Bronchial epithelial cell (primary cell): ENCODE data around the gene MRPS30. TPM values are rescaled to one million over a fixed set of nuclear protein-coding genes. Genes with fewer than 3 reads are reported as not detected.
A peak's percentile ranks its signal among the peaks of the same experiment; 100 is the strongest.

Experiments
- DNase-seq: peaks from one replicate; pipeline ENCODE4 v3.0.0-alpha.2; 2010; ENCODE audit warnings: low read depth
- FAIRE-seq: peaks from 2 replicates; lab custom pipeline; 2011; peaks lifted over from hg19 to GRCh38; lab: Jason Lieb, UNC
- H3K27me3 ChIP-seq: 2 replicates; pipeline ENCODE4 v1.5.1; 2011; ENCODE audit warnings: low read length; ENCODE audit not compliant: control insufficient read depth, insufficient read depth
- H3K36me3 ChIP-seq: 2 replicates; pipeline ENCODE4 v1.5.1; 2011; ENCODE audit warnings: low read length; ENCODE audit not compliant: control insufficient read depth, insufficient read depth
- H3K4me3 ChIP-seq: 2 replicates; pipeline ENCODE4 v1.5.1; 2011; ENCODE audit warnings: mild to moderate bottlenecking, low read depth, low read length, control low read depth
- CTCF ChIP-seq: IDR thresholded peaks from 2 replicates; pipeline ENCODE4 v1.5.1; 2011; ENCODE audit warnings: mild to moderate bottlenecking, moderate library complexity, low read length, control low read depth, inconsistent platforms; ENCODE audit not compliant: insufficient read depth, severe bottlenecking
- total RNA-seq: library from RNA; depleted of rRNA; stranded (reverse); fragments of >200 nt; gene quantifications from 2 replicates; pipeline ENCODE4 v1.2.1, GENCODE V29; 2014

The MRPS30 gene
- total RNA-seq, 1 donor from 2014 or later = 61.6 TPM

- no peak for TF ChIP-seq CTCF
- no peaks in the 10 kb centered on the region for H3K27me3 ChIP-seq
- H3K36me3 ChIP-seq = no peaks in the 10 kb centered on the region
- no peak for DNase-seq
- FAIRE-seq = no peak
- H3K4me3 ChIP-seq = no peak overlapping the region
Measured at GRCh38 chr5:44842496-44843282, 33.9 kb downstream of the MRPS30 start.

GRCh38 chr5:44844744-44845143 lies 36.0 kb downstream of the MRPS30 start:
- Histone ChIP-seq H3K36me3 (no peaks in the 10 kb centered on the region), H3K4me3 (no peak overlapping the region), H3K27me3 (no peaks in the 10 kb centered on the region)
- no peak for TF ChIP-seq CTCF
- no peak for FAIRE-seq
- peak; percentile 42 for DNase-seq

GRCh38 chr5:44845777-44846176 lies 37.0 kb downstream of the MRPS30 start:
- DNase-seq (no peak), FAIRE-seq (no peak)
- no peak for TF ChIP-seq CTCF
- Histone ChIP-seq H3K27me3 (no peaks in the 10 kb centered on the region), H3K4me3 (no peak overlapping the region), H3K36me3 (no peaks in the 10 kb centered on the region)

- no peaks in the 10 kb centered on the region for H3K36me3 ChIP-seq
- H3K27me3 ChIP-seq = no peaks in the 10 kb centered on the region
- DNase-seq (no peak), FAIRE-seq (no peak)
- no peak for TF ChIP-seq CTCF
- no peak overlapping the region for H3K4me3 ChIP-seq
Measured at GRCh38 chr5:44847206-44847852, 38.6 kb downstream of the MRPS30 start.

GRCh38 chr5:44860267-44860666 lies 51.5 kb downstream of the MRPS30 start:
- Histone ChIP-seq H3K27me3 (no peaks in the 10 kb centered on the region), H3K36me3 (no peaks in the 10 kb centered on the region), H3K4me3 (no peak overlapping the region)
- DNase-seq = peak; percentile 15
- TF ChIP-seq CTCF = no peak
- FAIRE-seq = no peak
